GM12878 (cell line): Measurements from ENCODE around the gene NUP107.

Experiments
- ATF2 ChIP-seq: IDR thresholded peaks from 2 replicates; pipeline ENCODE4 v1.6.1; 2012; ENCODE audit warnings: low read length, inconsistent platforms
- CTCF ChIP-seq, 3 experiments: IDR thresholded peaks in 2 of 3; conservative IDR thresholded peaks in 1 of 3; 2 replicates each; pipeline ENCODE4 v1.5.1; 2011; ENCODE audit warnings: low read depth in 3 of 3, low read length in 3 of 3, mild to moderate bottlenecking in 3 of 3, control low read depth in 2 of 3, moderate library complexity in 2 of 3, inconsistent platforms in 1 of 3, mixed read lengths in 1 of 3; ENCODE audit not compliant: control insufficient read depth in 2 of 3, insufficient read depth in 1 of 3; ENCODE audit errors: extremely low read depth in 1 of 3
- EZH2 ChIP-seq: IDR thresholded peaks from 2 replicates; pipeline ENCODE4 v1.6.1; 2012; ENCODE audit warnings: low read depth, mild to moderate bottlenecking, control low read depth, inconsistent platforms, low read length, borderline replicate concordance; ENCODE audit not compliant: control insufficient read depth
- NR2C2 ChIP-seq: IDR thresholded peaks from 2 replicates; pipeline ENCODE4 v1.6.1; 2011; ENCODE audit warnings: borderline replicate concordance, low read depth; ENCODE audit not compliant: control insufficient read depth, insufficient read length
- PML ChIP-seq: IDR thresholded peaks from 2 replicates; pipeline ENCODE4 v1.6.1; 2012; ENCODE audit warnings: low read length, inconsistent platforms
- POLR2A ChIP-seq: IDR thresholded peaks from 2 replicates; pipeline ENCODE4 v1.6.1; 2011; ENCODE audit warnings: low read depth, mild to moderate bottlenecking, low read length
- POLR2AphosphoS5 ChIP-seq: IDR thresholded peaks from 2 replicates; pipeline ENCODE4 v1.6.1; 2011; ENCODE audit warnings: mild to moderate bottlenecking, low read length, inconsistent platforms
- TAF1 ChIP-seq: IDR thresholded peaks from 2 replicates; pipeline ENCODE4 v1.6.1; 2011; ENCODE audit warnings: mild to moderate bottlenecking, low read depth, low read length, borderline replicate concordance
- USF2 ChIP-seq: IDR thresholded peaks from 2 replicates; pipeline ENCODE4 v1.6.1; 2011; ENCODE audit warnings: low read depth, low read length, improper control_type of control experiment, borderline replicate concordance
- YBX1 ChIP-seq: fragments of 450-650 bp; IDR thresholded peaks from 2 replicates; pipeline ENCODE4 v1.6.1; 2016; ENCODE audit warnings: antibody characterized with exemption

GRCh38 chr12:68674376-68674775 is 12.4 kb upstream of the NUP107 start:
- TF ChIP-seq PML (no peak), POLR2AphosphoS5 (no peak), EZH2 (no peak), POLR2A (no peak), USF2 (no peak), ATF2 (no peak), YBX1 (no peak), TAF1 (no peak), CTCF (IDR thresholded peaks at IDR 0.05 in 2 of 3, conservative IDR thresholded peaks at IDR 0.05 in 1 of 3; ENCODE audit: control insufficient read depth in 2 of 3, extremely low read depth in 1 of 3, insufficient read depth in 1 of 3, low read depth in 3 of 3, low read length in 3 of 3) (no peak), NR2C2 (no peak)
